ENCODE results near the gene PRPF19. TPM values are rescaled to one million over a fixed set of nuclear protein-coding genes. Genes with fewer than 3 reads are reported as not detected.

The PRPF19 gene
- polyA plus RNA-seq, 3 donors, result 134 to 141 (median 141) TPM

- no peak for DNase-seq
Measured at GRCh38 chr11:60878245-60879101, 27.9 kb downstream of the PRPF19 start.

GRCh38 chr11:60876168-60876485, 30.3 kb downstream of the PRPF19 start:
- DNase-seq, result no peak

GRCh38 chr11:60875366-60876167, 30.8 kb downstream of the PRPF19 start:
- DNase-seq, result no peak

DNA sequence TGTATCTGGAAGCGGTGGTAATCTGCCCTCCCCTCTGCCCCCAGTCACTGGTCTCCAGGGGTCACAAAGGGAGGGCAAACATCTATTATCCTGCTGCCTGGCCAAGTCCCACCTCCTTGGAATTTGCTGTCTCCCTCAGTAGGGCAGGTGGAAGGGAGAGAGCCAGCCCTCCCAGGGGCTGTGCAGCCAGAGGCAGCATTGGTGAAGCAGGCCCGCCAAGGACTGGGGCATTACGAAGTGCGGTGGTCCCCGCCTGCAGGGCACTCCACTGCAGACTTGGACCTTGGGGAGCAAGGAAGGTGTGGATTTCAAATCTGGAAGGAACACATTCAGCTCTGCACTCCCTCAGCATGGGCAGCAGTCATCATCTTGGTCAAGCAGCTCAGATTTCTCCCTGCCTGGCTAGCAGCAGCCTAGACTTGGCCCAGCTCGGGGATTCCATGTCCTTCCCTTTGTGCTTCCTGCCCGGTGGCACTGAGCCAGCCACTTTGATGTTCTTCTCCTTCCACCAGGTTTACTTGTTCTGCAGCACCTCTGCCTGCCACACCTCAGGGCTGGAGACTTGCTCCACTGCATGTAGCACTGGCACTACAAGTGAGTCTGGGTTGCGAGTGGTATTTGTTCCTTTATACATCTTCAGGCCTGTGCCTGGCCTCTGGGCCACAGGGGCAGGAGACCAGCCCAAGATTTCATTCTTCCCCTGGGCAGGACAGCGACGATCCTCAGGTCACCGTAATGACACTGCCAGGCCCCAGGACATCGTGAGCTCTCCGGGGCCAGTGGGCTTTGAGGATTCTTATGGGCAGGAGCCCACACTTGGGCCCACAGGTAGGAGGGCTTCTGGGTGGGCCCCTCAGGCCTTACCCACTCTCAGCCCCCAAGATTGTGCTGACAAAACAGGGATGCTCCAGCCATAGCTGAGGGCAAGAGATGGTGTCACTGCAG, 31.7 kb downstream of the PRPF19 start:
- no peak for DNase-seq

- DNase-seq, result no peak
Measured at GRCh38 chr11:60873533-60873932, 32.9 kb downstream of the PRPF19 start.

- DNase-seq, result no peak
Measured at GRCh38 chr11:60872961-60873524, 33.3 kb downstream of the PRPF19 start.

DNA sequence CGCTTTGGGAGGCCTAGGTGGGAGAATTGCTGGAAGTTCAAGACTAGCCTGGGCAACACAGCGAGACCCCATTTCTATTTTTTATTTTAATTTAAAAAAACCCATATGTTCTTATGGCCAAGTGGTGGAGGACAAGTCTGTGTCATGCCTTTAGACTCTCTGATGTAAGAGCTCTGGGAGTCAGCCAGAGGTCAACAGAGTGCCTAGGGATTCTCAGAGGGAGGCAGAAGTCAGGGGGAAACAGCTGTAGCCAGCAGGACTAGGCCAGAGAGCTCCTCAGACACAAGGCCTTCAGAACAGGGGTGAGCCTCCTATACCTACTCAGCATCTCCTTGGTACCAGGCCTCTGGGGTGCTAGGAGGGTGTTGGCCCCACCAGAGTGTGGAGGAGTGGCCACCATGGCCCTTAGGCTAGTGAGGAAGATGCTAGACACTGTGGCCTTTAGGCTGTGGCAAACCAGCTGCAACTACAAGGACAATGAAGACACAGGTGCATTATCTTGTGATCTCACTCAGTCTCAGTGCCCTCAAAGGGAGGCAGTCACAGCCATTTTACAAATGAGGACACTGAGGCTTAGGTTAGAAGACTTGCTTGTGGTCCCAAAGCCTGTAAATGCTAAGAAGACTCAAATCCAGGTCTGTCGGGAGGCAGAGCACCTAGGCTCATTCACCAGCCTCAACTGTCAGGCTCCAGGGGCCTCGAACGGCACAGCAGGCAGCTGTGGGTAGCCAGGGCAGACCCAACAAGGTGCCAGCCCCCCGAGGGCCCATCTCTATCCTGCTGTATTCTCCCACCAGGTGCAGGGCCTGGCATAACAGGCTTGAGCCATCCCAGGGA, 34.0 kb downstream of the PRPF19 start:
- no peak for DNase-seq

- DNase-seq, result no peak
Measured at GRCh38 chr11:60871378-60872061, 34.9 kb downstream of the PRPF19 start.

DNA sequence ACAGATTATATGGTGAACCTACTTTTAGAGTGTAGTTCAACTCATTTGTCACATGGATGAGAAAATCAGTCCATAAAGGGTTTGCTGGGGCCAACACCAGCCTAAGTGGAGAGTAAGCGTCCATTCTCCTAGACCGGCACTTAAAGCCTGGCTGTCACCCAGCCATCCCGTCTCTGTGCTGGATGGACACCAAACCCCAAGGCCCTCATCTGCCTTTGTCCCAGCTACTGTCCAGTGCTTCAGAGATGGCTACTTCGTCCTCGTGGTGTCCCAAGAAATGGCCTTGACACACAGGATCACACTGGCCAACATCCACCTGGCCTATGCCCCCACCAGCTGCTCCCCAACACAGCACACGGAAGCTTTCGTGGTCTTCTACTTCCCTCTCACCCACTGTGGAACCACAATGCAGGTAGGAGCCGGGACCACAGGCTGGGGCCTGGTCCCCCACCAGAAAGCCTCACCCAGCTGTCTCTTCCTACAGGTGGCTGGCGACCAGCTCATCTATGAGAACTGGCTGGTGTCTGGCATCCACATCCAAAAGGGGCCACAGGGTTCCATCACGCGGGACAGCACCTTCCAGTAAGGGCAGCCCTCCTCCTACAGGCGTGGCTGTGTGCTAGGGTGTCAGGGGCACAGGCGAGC, 35.5 kb downstream of the PRPF19 start:
- no peak for DNase-seq

GRCh38 chr11:60870276-60870675, 36.1 kb downstream of the PRPF19 start:
- no peak for DNase-seq

DNA sequence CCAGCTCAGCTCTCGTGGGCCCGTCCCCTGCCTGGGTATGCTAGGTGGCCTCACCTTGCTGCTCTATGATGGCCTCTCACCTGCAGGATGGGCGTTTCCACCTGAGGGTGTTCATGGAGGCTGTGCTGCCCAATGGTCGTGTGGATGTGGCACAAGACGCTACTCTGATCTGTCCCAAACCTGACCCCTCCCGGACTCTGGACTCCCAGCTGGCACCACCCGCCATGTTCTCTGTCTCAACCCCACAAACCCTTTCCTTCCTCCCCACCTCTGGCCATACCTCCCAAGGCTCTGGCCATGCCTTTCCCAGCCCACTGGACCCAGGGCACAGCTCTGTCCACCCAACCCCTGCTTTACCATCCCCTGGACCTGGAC, 36.9 kb downstream of the PRPF19 start:
- DNase-seq, result no peak

DNA sequence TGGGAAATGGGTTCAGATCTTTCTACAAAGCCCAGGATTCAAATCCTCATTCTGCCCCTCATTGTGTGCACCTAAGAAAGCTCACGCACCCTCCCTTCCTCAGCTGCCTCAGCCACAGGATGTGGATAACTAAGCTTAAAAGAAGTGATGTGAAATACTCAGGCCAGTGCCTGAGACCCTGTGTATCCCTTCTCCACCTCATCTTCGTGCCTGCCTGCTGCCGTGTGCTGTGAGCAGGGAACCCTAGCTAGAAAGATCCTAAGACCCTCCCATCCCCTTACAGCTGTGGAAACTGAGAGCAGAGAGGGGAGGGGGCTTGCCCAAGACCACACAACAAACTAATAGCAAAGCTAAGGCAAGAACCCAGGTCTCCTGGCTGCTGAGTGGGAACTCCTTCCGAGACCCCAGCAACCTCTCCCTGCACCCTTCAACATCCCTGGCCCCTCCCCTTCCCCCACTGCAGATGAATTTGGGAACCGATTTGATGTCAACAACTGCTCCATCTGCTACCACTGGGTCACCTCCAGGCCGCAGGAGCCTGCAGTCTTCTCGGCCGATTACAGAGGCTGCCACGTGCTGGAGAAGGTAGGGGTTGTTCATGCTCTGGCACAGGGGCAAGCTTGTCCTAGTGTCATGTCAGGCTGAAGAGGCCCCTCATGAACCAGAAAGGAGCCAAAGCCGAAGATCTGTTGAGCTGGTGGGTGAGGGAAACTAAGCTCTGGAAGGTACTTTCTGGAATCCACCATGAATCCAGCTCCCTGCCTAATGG, 37.5 kb downstream of the PRPF19 start:
- no peak for DNase-seq

DNA sequence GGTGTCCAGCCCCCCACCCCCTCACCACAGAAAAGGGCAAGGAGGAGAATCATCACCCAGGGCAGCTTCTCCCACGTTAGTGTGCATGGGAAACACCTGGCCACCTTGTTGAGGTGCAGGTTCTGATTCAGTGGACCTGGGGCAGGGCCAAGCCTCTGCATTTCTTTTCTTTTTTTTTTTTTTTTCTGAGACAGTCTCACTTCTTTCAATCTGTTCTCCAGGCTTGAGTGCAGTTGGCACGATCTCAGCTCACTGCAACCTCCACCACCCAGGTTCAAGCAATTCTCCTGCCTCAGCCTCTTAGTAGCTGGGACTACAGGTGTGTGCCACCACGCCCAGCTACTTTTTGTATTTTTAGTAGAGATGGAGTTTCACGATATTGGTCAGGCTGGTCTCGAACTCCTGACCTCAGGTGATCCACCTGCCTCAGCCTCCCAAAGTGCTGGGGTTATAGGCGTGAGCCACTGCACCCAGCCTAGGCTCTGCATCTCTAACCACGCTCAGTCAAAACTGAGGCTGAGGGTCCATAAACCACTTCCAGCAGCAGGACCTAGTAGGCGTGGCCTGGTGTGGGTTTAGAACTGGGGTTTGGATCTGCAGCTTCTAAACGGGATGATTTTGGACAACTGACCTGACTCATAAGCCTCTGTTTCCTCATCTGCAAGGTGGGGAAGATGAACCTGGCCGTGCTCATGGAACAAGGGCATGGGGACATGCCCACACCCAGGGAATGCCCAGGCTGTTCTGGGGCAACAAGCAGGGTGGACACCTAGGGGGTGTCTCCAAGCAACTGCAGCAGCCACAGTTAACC, 38.3 kb downstream of the PRPF19 start:
- DNase-seq, result no peak

DNA sequence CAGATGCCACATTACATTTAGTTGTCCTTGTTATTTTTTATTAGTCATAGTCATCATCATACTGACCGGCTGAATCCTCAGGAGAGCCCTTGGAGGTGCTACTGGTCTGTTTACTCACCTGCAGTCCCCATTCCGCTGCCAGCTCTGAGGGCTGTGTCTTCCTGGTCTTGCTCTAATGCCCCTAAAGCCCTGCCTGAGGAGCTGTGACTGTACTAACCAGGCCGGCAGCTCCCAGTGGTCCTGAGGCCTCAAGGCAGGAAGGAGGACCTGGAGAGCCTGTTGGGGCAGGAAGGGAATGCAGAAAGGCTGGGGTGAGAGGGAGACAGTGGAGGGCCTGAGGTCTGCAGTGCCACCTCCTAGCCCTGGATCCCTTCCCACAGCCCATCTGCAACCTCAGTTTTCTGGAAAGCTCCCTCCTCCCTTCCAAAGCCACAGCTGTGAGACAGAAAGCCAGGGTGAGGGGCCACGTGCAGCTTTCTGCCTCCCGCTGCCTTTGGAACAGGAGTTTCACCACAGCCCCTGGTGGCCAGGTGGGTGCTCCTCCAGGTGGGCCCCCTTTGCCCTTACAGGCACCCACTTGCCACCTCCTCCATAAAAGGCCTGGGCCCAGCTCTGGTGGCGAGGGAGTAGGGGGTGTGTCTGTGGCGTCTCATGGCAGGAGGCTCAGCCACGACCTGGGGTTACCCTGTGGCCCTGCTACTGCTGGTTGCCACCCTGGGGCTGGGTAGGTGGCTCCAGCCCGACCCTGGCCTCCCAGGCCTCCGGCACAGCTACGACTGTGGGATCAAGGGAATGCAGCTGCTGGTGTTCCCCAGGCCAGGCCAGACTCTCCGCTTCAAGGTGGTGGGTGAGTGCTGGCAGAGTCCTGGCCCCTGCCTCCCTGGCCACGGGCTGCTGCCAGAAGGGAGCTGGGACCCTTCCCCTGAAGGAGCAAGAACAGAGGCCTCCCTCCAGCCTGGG, 39.2 kb downstream of the PRPF19 start, which contains the start of gene ZP1:
ZP1 (plus strand) TSS at position 632 of the 960 bp plus-strand sequence; CDS start at position 652, 20 bp downstream.
- no peak for DNase-seq

DNA sequence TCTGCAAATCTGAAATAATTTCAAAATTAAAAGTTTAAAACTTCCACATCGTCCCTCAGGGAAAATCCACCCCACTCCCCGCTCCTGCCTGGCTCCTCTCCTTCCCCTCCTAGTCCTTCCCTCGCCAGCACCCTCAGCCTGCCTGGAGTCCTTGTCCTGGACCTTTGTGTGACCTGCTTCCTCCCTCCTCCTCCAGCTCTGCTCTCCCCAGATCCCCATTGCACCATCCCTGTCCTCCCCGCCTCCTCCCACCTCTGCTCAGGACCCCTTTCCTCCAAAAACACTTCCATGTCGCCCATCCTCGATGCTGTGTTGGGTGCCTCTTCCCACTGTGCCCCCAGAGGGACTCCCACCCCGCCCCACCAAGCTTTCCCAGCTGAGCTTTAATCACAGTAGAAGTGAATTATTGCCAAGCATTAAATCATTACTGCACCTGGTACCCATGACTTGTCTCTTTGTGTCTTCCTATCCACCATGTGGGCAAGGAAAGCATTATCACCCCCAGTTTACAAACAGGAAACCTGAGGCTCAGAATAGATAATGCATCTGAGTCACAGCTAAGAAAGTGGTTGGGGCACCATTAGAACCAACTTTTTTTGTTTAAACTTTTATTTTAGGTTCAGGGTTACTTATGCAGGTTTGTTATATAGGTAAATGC, 41.4 kb downstream of the PRPF19 start:
- DNase-seq, result no peak
